Measurements from ENCODE around the gene SYT1. TPM values are rescaled to one million over a fixed set of nuclear protein-coding genes. Genes with fewer than 3 reads are reported as not detected.

The SYT1 gene
- total and polyA plus RNA-seq, 2 donors (not counting 1 experiment from before 2014, with no cell fraction given) = 0.60 to 1.3 TPM

GRCh38 chr12:79267580-79267979 lies 403.0 kb downstream of the SYT1 start:
- H3K4me3 ChIP-seq (ENCODE audit: control extremely low read depth in 1 of 5, extremely low read depth in 1 of 5, insufficient read depth in 1 of 5, low read depth in 2 of 5, low read length in 4 of 5) = no peak overlapping the region
- WGBS (ENCODE audit: insufficient coverage) = 83% methylated on average over 1 of the region's 2 CpGs
- no peak overlapping the region for H3K4me2 ChIP-seq (replicated peaks; ENCODE audit: low read depth, low read length, poor library complexity, severe bottlenecking)
- no peaks in the 10 kb centered on the region for H3K9me3 ChIP-seq (ENCODE audit: control extremely low read depth in 1 of 3, control insufficient read depth in 2 of 3, insufficient read depth in 1 of 3, low read length in 2 of 3)
- H3K79me2 ChIP-seq (ENCODE audit: control insufficient read depth, insufficient read depth, low read length) = no peaks in the 10 kb centered on the region
- ChIA-PET CTCF (no interaction called here), POLR2A (no interaction called here)
- no peak overlapping the region for H3K4me3 Mint-ChIP-seq
- ATAC-seq (ENCODE audit: low read depth) (no peak), DNase-seq (no peak)
- no peaks in the 10 kb centered on the region for H3K27me3 Mint-ChIP-seq
- H3K4me1 ChIP-seq (ENCODE audit: control insufficient read depth in 2 of 2, insufficient read depth in 2 of 2, low read length in 2 of 2) = no peaks in the 10 kb centered on the region
- H3K4me1 Mint-ChIP-seq = no peaks in the 10 kb centered on the region
- H2AFZ ChIP-seq (ENCODE audit: insufficient read depth, low read depth, low read length, poor library complexity, severe bottlenecking) = no peak overlapping the region
- H3K27me3 ChIP-seq (replicated peaks in 1 of 4; ENCODE audit: control extremely low read depth in 1 of 4, control insufficient read depth in 3 of 4, insufficient read depth in 4 of 4, low read length in 3 of 4) = no peaks in the 10 kb centered on the region
- no peak overlapping the region for H3K27ac ChIP-seq (ENCODE audit: low read length in 2 of 2)
- no peaks in the 10 kb centered on the region for H4K20me1 ChIP-seq (ENCODE audit: control insufficient read depth, insufficient read depth, low read length, poor library complexity, severe bottlenecking)
- intact Hi-C loops (cut with micrococcal nuclease) = no loop called here
- no peaks in the 10 kb centered on the region for H3K9me3 Mint-ChIP-seq (ENCODE audit: insufficient read depth)
- H3K27ac Mint-ChIP-seq = no peak overlapping the region
- no peak overlapping the region for H3K9ac ChIP-seq (ENCODE audit: low read length)
- no peak for TF ChIP-seq CTCF (IDR thresholded peaks at IDR 0.05)
- no peak for TF ChIP-seq EZH2 (IDR thresholded peaks at IDR 0.05; ENCODE audit: borderline replicate concordance, insufficient read depth, low read depth, low read length, poor library complexity, severe bottlenecking)
- H3K36me3 ChIP-seq (replicated peaks in 1 of 2; ENCODE audit: control extremely low read depth in 1 of 2, control insufficient read depth in 1 of 2, extremely low read depth in 1 of 2, insufficient read depth in 2 of 2, low read length in 1 of 2) = no peaks in the 10 kb centered on the region

GRCh38 chr12:79274501-79275064 lies 410.0 kb downstream of the SYT1 start:
- Histone ChIP-seq H4K20me1 (ENCODE audit: control insufficient read depth, insufficient read depth, low read length, poor library complexity, severe bottlenecking) (no peaks in the 10 kb centered on the region), H3K4me1 (ENCODE audit: control insufficient read depth in 2 of 2, insufficient read depth in 2 of 2, low read length in 2 of 2) (no peaks in the 10 kb centered on the region), H3K9me3 (ENCODE audit: control extremely low read depth in 1 of 3, control insufficient read depth in 2 of 3, insufficient read depth in 1 of 3, low read length in 2 of 3) (peaks cover 0 to 13% (median 1%) of the 10 kb centered on the region in 3 donors), H3K4me2 (replicated peaks; ENCODE audit: low read depth, low read length, poor library complexity, severe bottlenecking) (no peak overlapping the region), H3K27ac (ENCODE audit: low read length in 2 of 2) (no peak overlapping the region), H3K36me3 (replicated peaks in 1 of 2; ENCODE audit: control extremely low read depth in 1 of 2, control insufficient read depth in 1 of 2, extremely low read depth in 1 of 2, insufficient read depth in 2 of 2, low read length in 1 of 2) (no peaks in the 10 kb centered on the region), H2AFZ (ENCODE audit: insufficient read depth, low read depth, low read length, poor library complexity, severe bottlenecking) (no peak overlapping the region), H3K79me2 (ENCODE audit: control insufficient read depth, insufficient read depth, low read length) (no peaks in the 10 kb centered on the region), H3K27me3 (replicated peaks in 1 of 4; ENCODE audit: control extremely low read depth in 1 of 4, control insufficient read depth in 3 of 4, insufficient read depth in 4 of 4, low read length in 3 of 4) (no peaks in the 10 kb centered on the region), H3K4me3 (ENCODE audit: control extremely low read depth in 1 of 5, extremely low read depth in 1 of 5, insufficient read depth in 1 of 5, low read depth in 2 of 5, low read length in 4 of 5) (no peak overlapping the region), H3K9ac (ENCODE audit: low read length) (no peak overlapping the region)
- Mint-ChIP-seq H3K27ac (no peak overlapping the region), H3K9me3 (ENCODE audit: insufficient read depth) (peaks cover 2% of the 10 kb centered on the region), H3K4me1 (no peaks in the 10 kb centered on the region), H3K27me3 (no peaks in the 10 kb centered on the region), H3K4me3 (no peak overlapping the region)
- WGBS (ENCODE audit: insufficient coverage) = 71% methylated on average over 3 of the region's 4 CpGs
- ChIA-PET CTCF (no interaction called here), POLR2A (no interaction called here)
- TF ChIP-seq CTCF (IDR thresholded peaks at IDR 0.05) (no peak), EZH2 (IDR thresholded peaks at IDR 0.05; ENCODE audit: borderline replicate concordance, insufficient read depth, low read depth, low read length, poor library complexity, severe bottlenecking) (no peak)
- ATAC-seq (ENCODE audit: low read depth) (no peak), DNase-seq (no peak)
- intact Hi-C loops (cut with micrococcal nuclease) = no loop called here

Data from B cell (primary cell).